SU-DHL-6 (cell line): ENCODE data around the gene TLCD3B.

ENCODE experiments used
- H2AFZ ChIP-seq: fragments of 200-600 bp; sonication (generic); 2 replicates; pipeline ENCODE4 v1.6.1; 2014; ENCODE audit warnings: low read depth, mild to moderate bottlenecking, moderate library complexity, mixed read lengths, antibody characterized with exemption, low read length; ENCODE audit not compliant: severe bottlenecking
- H3F3A ChIP-seq: fragments of 200-600 bp; shearing (Covaris generic); 2 replicates; pipeline ENCODE4 v1.6.0; 2016; ENCODE audit warnings: antibody characterized with exemption, mild to moderate bottlenecking; ENCODE audit not compliant: insufficient read depth
- H3K27ac ChIP-seq: fragments of 200-600 bp; sonication (generic); 2 replicates; pipeline ENCODE4 v1.5.1; 2016; ENCODE audit warnings: low read depth, mild to moderate bottlenecking, low read length, moderate library complexity, mixed read lengths
- H3K27me3 ChIP-seq: fragments of 200-600 bp; sonication (generic), shearing (Covaris generic); 2 replicates; pipeline ENCODE4 v1.6.0; 2014; ENCODE audit warnings: mild to moderate bottlenecking, low read length
- H3K36me3 ChIP-seq: fragments of 200-600 bp; sonication (generic); 2 replicates; pipeline ENCODE4 v1.6.1; 2014; ENCODE audit warnings: mild to moderate bottlenecking, low read length, mixed read lengths
- H3K4me2 ChIP-seq: fragments of 300-600, 200-600 bp; shearing (Covaris generic), sonication (generic); 2 replicates; pipeline ENCODE4 v1.6.0; 2014; ENCODE audit warnings: low read length, low read depth, mild to moderate bottlenecking; ENCODE audit not compliant: poor library complexity, severe bottlenecking
- H3K4me3 ChIP-seq: fragments of 200-600 bp; sonication (generic); 2 replicates; pipeline ENCODE4 v1.5.1; 2014; ENCODE audit warnings: antibody characterized with exemption, low read length, mild to moderate bottlenecking, mixed read lengths; ENCODE audit not compliant: insufficient read depth, poor library complexity, severe bottlenecking
- H3K79me2 ChIP-seq: fragments of 200-600 bp; sonication (generic); 2 replicates; pipeline ENCODE4 v1.6.1; 2014; ENCODE audit warnings: mild to moderate bottlenecking, low read length, moderate library complexity; ENCODE audit not compliant: insufficient read depth
- H3K9ac ChIP-seq: fragments of 200-600 bp; sonication (generic); 2 replicates; pipeline ENCODE4 v1.7.0; 2014; ENCODE audit warnings: mild to moderate bottlenecking, low read length
- H3K9me2 ChIP-seq: fragments of 200-600 bp; sonication (generic); replicated peaks from 2 replicates; pipeline ENCODE4 v1.6.1; 2014; ENCODE audit warnings: low read length; ENCODE audit not compliant: insufficient read depth
- H3K9me3 ChIP-seq: fragments of 200-600 bp; sonication (generic); 2 replicates; pipeline ENCODE4 v1.6.1; 2014; ENCODE audit warnings: low read length, mixed read lengths; ENCODE audit not compliant: insufficient read depth
- H4K20me1 ChIP-seq: fragments of 200-600 bp; sonication (generic); 2 replicates; pipeline ENCODE4 v1.6.1; 2014; ENCODE audit warnings: low read depth, mild to moderate bottlenecking, antibody characterized with exemption, low read length, moderate library complexity, mixed read lengths
- EZH2phosphoT487 ChIP-seq: fragments of 200-600 bp; sonication (generic), shearing (Covaris generic); conservative IDR thresholded peaks from 2 replicates; pipeline ENCODE4 v1.6.1; 2018; ENCODE audit warnings: mild to moderate bottlenecking, antibody characterized with exemption, low read length, moderate library complexity, mixed read lengths
- TF ChIP-seq, protein P1 (sequence below): fragments of 200-600 bp; sonication (generic); IDR thresholded peaks from one replicate; pipeline ENCODE4 v1.5.1; 2017; ENCODE audit warnings: antibody characterized with exemption, mild to moderate bottlenecking, low read length, moderate library complexity; ENCODE audit not compliant: insufficient read depth, poor library complexity, severe bottlenecking

The TLCD3B gene

DNA sequence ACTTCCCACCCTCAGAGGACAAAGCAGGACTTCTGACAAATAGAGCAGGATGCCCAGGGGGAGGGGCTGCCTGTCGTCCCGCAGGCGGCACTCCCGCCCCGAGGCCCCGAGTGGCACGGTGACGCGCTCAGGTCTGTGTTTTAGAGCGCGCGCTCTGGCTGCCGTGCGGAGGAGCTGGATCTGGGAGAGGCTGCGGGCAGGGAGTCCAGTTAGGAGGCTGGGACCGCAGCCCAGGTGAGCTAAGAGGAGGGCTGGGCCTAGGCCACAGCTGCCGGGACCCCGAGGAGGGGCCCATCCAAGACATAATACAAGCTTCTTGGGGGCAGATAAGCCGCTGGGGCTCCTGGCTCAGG is 26.7 kb downstream of the TLCD3B start:
- no peaks in the 10 kb centered on the region for H4K20me1 ChIP-seq
- no peak overlapping the region for H3K4me2 ChIP-seq
- no peaks in the 10 kb centered on the region for H3F3A ChIP-seq
- no peak overlapping the region for H2AFZ ChIP-seq
- no peaks in the 10 kb centered on the region for H3K79me2 ChIP-seq
- no peak overlapping the region for H3K4me3 ChIP-seq
- no peaks in the 10 kb centered on the region for H3K36me3 ChIP-seq
- no peaks in the 10 kb centered on the region for H3K9me2 ChIP-seq
- no peak overlapping the region for H3K9ac ChIP-seq
- H3K27ac ChIP-seq, result no peak overlapping the region
- H3K27me3 ChIP-seq, result no peaks in the 10 kb centered on the region
- no peaks in the 10 kb centered on the region for H3K9me3 ChIP-seq
- TF ChIP-seq, protein P1, sequence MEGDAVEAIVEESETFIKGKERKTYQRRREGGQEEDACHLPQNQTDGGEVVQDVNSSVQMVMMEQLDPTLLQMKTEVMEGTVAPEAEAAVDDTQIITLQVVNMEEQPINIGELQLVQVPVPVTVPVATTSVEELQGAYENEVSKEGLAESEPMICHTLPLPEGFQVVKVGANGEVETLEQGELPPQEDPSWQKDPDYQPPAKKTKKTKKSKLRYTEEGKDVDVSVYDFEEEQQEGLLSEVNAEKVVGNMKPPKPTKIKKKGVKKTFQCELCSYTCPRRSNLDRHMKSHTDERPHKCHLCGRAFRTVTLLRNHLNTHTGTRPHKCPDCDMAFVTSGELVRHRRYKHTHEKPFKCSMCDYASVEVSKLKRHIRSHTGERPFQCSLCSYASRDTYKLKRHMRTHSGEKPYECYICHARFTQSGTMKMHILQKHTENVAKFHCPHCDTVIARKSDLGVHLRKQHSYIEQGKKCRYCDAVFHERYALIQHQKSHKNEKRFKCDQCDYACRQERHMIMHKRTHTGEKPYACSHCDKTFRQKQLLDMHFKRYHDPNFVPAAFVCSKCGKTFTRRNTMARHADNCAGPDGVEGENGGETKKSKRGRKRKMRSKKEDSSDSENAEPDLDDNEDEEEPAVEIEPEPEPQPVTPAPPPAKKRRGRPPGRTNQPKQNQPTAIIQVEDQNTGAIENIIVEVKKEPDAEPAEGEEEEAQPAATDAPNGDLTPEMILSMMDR, result no peak
- TF ChIP-seq EZH2phosphoT487, result no peak

DNA sequence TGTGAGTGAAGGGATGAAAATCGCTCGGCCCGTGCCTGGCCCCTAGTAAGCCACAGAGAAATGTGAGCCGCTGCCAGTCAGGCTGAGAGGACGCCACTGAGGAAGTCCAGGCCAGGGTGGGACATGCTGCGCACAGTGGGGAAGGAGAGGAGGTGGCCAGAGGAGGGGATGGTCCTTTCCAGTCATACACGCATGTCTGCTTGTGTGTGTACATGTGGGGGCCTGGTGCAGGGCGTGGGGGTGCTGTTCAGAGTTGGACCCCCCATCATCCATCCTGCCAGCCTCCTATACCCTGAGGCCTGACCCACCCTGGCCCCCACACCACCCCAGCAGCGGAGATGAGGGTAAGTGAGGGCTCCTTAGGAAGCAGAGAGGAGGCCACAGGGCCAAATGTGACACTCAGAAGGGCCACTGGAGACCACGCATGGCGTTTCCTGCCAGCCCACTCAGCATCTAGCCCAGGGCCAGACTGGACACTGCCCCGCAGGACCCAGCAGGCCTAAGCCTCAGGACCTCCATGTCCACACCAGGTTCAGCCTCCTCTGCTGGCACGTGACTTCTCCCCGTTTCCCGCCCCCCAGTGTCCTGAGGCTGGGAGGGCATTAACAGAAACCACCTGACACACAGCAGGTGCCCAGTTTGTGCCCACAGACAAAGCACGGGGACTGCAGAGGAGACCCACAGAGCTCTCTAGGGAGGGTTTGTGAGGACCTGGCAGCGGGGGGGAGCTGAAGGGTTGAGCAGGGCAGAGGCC is 27.2 kb downstream of the TLCD3B start:
- no peaks in the 10 kb centered on the region for H4K20me1 ChIP-seq
- no peak overlapping the region for H3K9ac ChIP-seq
- H3K27me3 ChIP-seq, result no peaks in the 10 kb centered on the region
- no peaks in the 10 kb centered on the region for H3K36me3 ChIP-seq
- TF ChIP-seq, protein P1, result no peak
- no peak for TF ChIP-seq EZH2phosphoT487
- H3K9me3 ChIP-seq, result no peaks in the 10 kb centered on the region
- H3K4me3 ChIP-seq, result no peak overlapping the region
- H3K79me2 ChIP-seq, result no peaks in the 10 kb centered on the region
- no peak overlapping the region for H2AFZ ChIP-seq
- no peaks in the 10 kb centered on the region for H3K9me2 ChIP-seq
- H3K4me2 ChIP-seq, result no peak overlapping the region
- H3K27ac ChIP-seq, result no peak overlapping the region
- H3F3A ChIP-seq, result no peaks in the 10 kb centered on the region

DNA sequence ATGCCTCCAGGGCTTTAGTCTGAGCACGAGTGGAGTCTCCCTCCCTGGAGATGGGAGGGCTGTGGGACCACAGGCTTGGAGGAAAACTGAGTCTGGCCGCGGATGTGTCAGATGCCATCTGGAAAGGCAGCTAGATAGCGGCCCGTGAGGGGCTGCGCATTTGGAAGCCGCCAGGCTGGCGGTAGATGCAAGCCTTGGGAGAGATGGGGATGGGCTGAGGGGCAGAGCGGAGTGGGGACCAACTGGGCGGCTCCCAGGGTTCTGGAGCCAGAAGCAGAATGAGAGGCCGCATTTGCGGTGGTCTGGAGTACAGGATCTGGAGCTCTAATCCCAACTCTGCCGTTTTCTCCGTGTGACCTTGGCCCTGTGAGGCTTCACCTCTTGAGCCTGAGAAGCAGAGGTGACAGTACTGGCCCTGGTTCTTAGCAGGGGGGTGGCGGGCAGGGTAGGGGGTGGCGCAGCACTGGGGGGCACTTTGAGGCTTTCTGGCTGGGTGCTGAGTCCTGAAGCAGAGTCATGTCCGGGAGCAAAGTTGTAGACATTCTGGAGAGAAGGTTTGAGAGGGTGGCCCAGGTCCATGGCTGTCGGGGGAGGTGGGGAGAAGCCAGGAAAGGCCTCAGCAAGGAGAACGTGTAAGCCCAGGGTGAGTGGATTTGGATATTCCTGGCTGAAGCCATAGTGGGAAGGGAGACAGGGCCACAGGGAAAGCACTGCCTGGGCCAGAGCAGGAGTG is 28.3 kb downstream of the TLCD3B start:
- Histone ChIP-seq H3K4me3 (no peak overlapping the region), H3K27me3 (no peaks in the 10 kb centered on the region), H3K4me2 (no peak overlapping the region), H3K27ac (no peak overlapping the region), H3K79me2 (no peaks in the 10 kb centered on the region), H3K9me3 (no peaks in the 10 kb centered on the region), H3K36me3 (no peaks in the 10 kb centered on the region), H3K9ac (no peak overlapping the region), H4K20me1 (no peaks in the 10 kb centered on the region), H2AFZ (no peak overlapping the region), H3K9me2 (no peaks in the 10 kb centered on the region), H3F3A (no peaks in the 10 kb centered on the region)
- TF ChIP-seq EZH2phosphoT487, result no peak
- TF ChIP-seq, protein P1, result no peak
